Upper lobe of left lung (tissue), 4 donors: ENCODE data around the gene SPG7.

ENCODE experiments used
- POLR2AphosphoS5 ChIP-seq, 2 donors: sonication (generic); formaldehyde crosslinking; IDR thresholded peaks; one replicate each; pipeline ENCODE4 v1.5.1; 2017; ENCODE audit warnings: antibody characterized with exemption in 2 of 2
- TF ChIP-seq, protein P1 (sequence below), 6 experiments: fragments of 450-650 bp in 4 of 6; fragments of 200-600 bp in 2 of 6; sonication (generic) in 2 of 6; IDR thresholded peaks; one replicate each; pipeline ENCODE4 v1.5.1; 2016 to 2019; ENCODE audit warnings: antibody characterized with exemption in 6 of 6

GRCh38 chr16:89552913-89553312 lies 44.7 kb downstream of the SPG7 start:
- no peak for TF ChIP-seq POLR2AphosphoS5 (IDR thresholded peaks at IDR 0.05)
- TF ChIP-seq, protein P1, sequence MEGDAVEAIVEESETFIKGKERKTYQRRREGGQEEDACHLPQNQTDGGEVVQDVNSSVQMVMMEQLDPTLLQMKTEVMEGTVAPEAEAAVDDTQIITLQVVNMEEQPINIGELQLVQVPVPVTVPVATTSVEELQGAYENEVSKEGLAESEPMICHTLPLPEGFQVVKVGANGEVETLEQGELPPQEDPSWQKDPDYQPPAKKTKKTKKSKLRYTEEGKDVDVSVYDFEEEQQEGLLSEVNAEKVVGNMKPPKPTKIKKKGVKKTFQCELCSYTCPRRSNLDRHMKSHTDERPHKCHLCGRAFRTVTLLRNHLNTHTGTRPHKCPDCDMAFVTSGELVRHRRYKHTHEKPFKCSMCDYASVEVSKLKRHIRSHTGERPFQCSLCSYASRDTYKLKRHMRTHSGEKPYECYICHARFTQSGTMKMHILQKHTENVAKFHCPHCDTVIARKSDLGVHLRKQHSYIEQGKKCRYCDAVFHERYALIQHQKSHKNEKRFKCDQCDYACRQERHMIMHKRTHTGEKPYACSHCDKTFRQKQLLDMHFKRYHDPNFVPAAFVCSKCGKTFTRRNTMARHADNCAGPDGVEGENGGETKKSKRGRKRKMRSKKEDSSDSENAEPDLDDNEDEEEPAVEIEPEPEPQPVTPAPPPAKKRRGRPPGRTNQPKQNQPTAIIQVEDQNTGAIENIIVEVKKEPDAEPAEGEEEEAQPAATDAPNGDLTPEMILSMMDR (IDR thresholded peaks at IDR 0.05), result no peak
